GM23338 (cell line): ENCODE results near the gene CHN1. TPM values are rescaled to one million over a fixed set of nuclear protein-coding genes. Genes with fewer than 3 reads are reported as not detected.

Source experiments
- ATAC-seq: fragments of 200-7000 bp; cut with Tn5 transposase; 3 replicates; pipeline ENCODE4 v1.9.1; 2020
- DNase-seq: peaks from one replicate; pipeline ENCODE4 v3.0.0-alpha.2; 2015; ENCODE audit warnings: low spot score
- H2AFZ ChIP-seq: fragments of 200-600 bp; sonication (generic); 2 replicates; pipeline ENCODE4 v1.8.0; 2016; ENCODE audit warnings: antibody characterized with exemption, mild to moderate bottlenecking, moderate library complexity
- H3F3A ChIP-seq: fragments of 200-600 bp; sonication (generic); replicated peaks from 2 replicates; pipeline ENCODE4 v1.8.0; 2017; ENCODE audit warnings: antibody characterized with exemption, mixed run types, low read depth
- H3K27ac ChIP-seq: fragments of 200-600 bp; sonication (generic); 2 replicates; pipeline ENCODE4 v1.6.1; 2016; ENCODE audit warnings: low read depth
- H3K27me3 ChIP-seq: fragments of 200-600 bp; sonication (generic); 2 replicates; pipeline ENCODE4 v1.8.0; 2016; ENCODE audit warnings: mild to moderate bottlenecking, mixed run types, moderate library complexity; ENCODE audit not compliant: insufficient read depth
- H3K36me3 ChIP-seq: fragments of 200-600 bp; sonication (generic); 2 replicates; pipeline ENCODE4 v1.8.0; 2016; ENCODE audit warnings: mild to moderate bottlenecking; ENCODE audit not compliant: insufficient read depth
- H3K4me1 ChIP-seq: fragments of 200-600 bp; sonication (generic); 2 replicates; pipeline ENCODE4 v1.8.0; 2016; ENCODE audit warnings: mild to moderate bottlenecking, moderate library complexity; ENCODE audit not compliant: insufficient read depth
- H3K4me2 ChIP-seq: fragments of 200-600 bp; sonication (generic); 2 replicates; pipeline ENCODE4 v1.7.1; 2017; ENCODE audit warnings: mixed run types
- H3K4me3 ChIP-seq: fragments of 200-600 bp; sonication (generic); 2 replicates; pipeline ENCODE4 v1.6.1; 2016; ENCODE audit warnings: mixed run types
- H3K79me2 ChIP-seq: fragments of 200-600 bp; sonication (generic); replicated peaks from 2 replicates; pipeline ENCODE4 v1.8.0; 2017; ENCODE audit warnings: mild to moderate bottlenecking; ENCODE audit not compliant: insufficient read depth
- H3K9me2 ChIP-seq: fragments of 200-600 bp; sonication (generic); 2 replicates; pipeline ENCODE4 v1.8.0; 2017; ENCODE audit not compliant: insufficient read depth
- H4K20me1 ChIP-seq: fragments of 200-600 bp; sonication (generic); replicated peaks from 2 replicates; pipeline ENCODE4 v1.8.0; 2017; ENCODE audit warnings: mild to moderate bottlenecking; ENCODE audit not compliant: insufficient read depth
- H3K27ac Mint-ChIP-seq: 2 replicates; pipeline ENCODE4 v1.8.0; 2020; ENCODE audit warnings: inconsistent platforms, mild to moderate bottlenecking, moderate library complexity, mixed read lengths
- H3K27me3 Mint-ChIP-seq: 3 replicates; pipeline ENCODE4 v1.8.0; 2022; ENCODE audit warnings: low read depth, mild to moderate bottlenecking, moderate library complexity, mixed read lengths, inconsistent platforms; ENCODE audit not compliant: insufficient read depth, poor library complexity
- H3K36me3 Mint-ChIP-seq: 3 replicates; pipeline ENCODE4 v1.8.0; 2021; ENCODE audit warnings: low read depth, mild to moderate bottlenecking, inconsistent platforms, moderate library complexity, mixed read lengths
- H3K4me1 Mint-ChIP-seq: 3 replicates; pipeline ENCODE4 v1.8.0; 2020; ENCODE audit warnings: mild to moderate bottlenecking, inconsistent platforms, mixed read lengths
- H3K4me3 Mint-ChIP-seq: 3 replicates; pipeline ENCODE4 v1.8.0; 2021; ENCODE audit warnings: moderate library complexity, mild to moderate bottlenecking, inconsistent platforms, mixed read lengths
- H3K9me3 Mint-ChIP-seq: 3 replicates; pipeline ENCODE4 v1.8.0; 2020; ENCODE audit warnings: moderate library complexity, mild to moderate bottlenecking, inconsistent platforms, mixed read lengths
- EZH2 ChIP-seq: fragments of 200-600 bp; sonication (generic); IDR thresholded peaks from one replicate; pipeline ENCODE4 v1.8.0; 2017; ENCODE audit warnings: antibody characterized with exemption, mild to moderate bottlenecking, low read depth; ENCODE audit not compliant: unreplicated experiment
- EZH2phosphoT487 ChIP-seq: fragments of 200-600 bp; sonication (generic); IDR thresholded peaks from one replicate; pipeline ENCODE4 v1.8.1; 2018; ENCODE audit warnings: antibody characterized with exemption; ENCODE audit not compliant: unreplicated experiment
- NANOG ChIP-seq: IDR thresholded peaks from 2 replicates; pipeline ENCODE4 v1.6.1; 2016; ENCODE audit warnings: antibody characterized with exemption, borderline replicate concordance
- STAT1 ChIP-seq: IDR thresholded peaks from one replicate; pipeline ENCODE4 v1.6.1; 2016; ENCODE audit warnings: antibody characterized with exemption; ENCODE audit not compliant: unreplicated experiment
- ZNF114 ChIP-seq: fragments of 250-450 bp; sonication (Bioruptor Pico); IDR thresholded peaks from 2 replicates; pipeline ENCODE4 v1.5.0; 2020; ENCODE audit warnings: mild to moderate bottlenecking, moderate library complexity
- ZNF331 ChIP-seq: fragments of 250-450 bp; sonication (Bioruptor Pico); IDR thresholded peaks from 2 replicates; pipeline ENCODE4 v1.5.0; 2020; ENCODE audit warnings: low read depth, mild to moderate bottlenecking, moderate library complexity
- polyA plus RNA-seq: library from polyadenylated mRNA; unstranded; fragments of >200 nt; fragmentation: Nextera tagmentation; extraction: Ambion mirVana; gene quantifications from 2 replicates; pipeline ENCODE4 v1.2.1, GENCODE V29; 2016
- total RNA-seq: library from RNA; depleted of rRNA; stranded (reverse); fragments of >200 nt; shearing (Covaris generic); gene quantifications from 2 replicates; pipeline ENCODE4 v1.2.3, GENCODE V29; 2014
- TF ChIP-seq, protein P1 (sequence below): IDR thresholded peaks from 2 replicates; pipeline ENCODE4 v1.6.1; 2016; ENCODE audit warnings: antibody characterized with exemption
- TF ChIP-seq, protein P2 (sequence below): IDR thresholded peaks from one replicate; pipeline ENCODE4 v1.6.1; 2018; ENCODE audit warnings: antibody characterized with exemption; ENCODE audit not compliant: unreplicated experiment
- TF ChIP-seq, protein P3 (sequence below), 2 experiments: fragments of 200-600 bp in 1 of 2; sonication (generic) in 1 of 2; conservative IDR thresholded peaks; 2 replicates each; pipeline versions ENCODE4 v1.5.1 to v1.6.1; 2016 to 2017; ENCODE audit warnings: antibody characterized with exemption in 2 of 2, low read depth in 2 of 2, mild to moderate bottlenecking in 2 of 2, moderate library complexity in 1 of 2

The CHN1 gene
- total and polyA plus RNA-seq, 2 experiments from 2014 or later = 28.1 to 36.5 TPM

DNA sequence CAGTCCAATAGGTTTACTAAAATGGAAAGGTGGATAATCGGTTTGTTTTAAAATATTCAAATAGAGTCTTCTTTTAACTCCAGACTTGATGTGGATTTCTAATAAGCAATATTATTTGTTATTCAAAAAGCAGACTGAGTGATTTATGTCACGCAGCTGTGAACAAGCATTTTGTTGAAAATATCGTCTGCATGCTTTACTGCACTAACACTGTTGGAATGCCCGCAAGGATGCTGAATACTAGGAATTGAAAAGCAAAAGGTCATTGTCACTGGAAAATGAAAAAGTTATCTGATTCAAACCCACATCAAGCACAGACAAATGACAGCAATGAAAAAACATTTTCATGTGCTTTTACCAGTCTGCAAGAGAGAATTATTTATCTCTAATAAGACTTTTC, 31.1 kb downstream of the CHN1 start:
- H3K36me3 Mint-ChIP-seq = peaks cover 20% of the 10 kb centered on the region

More for the DNA sequence above, 31.1 kb downstream of the CHN1 start:
- Histone ChIP-seq H3K27ac (no peak overlapping the region), H3K4me1 (peaks cover 39% of the 10 kb centered on the region), H3K36me3 (no peaks in the 10 kb centered on the region), H3K27me3 (no peaks in the 10 kb centered on the region), H3K4me3 (no peak overlapping the region), H3F3A (no peaks in the 10 kb centered on the region), H3K4me2 (no peak overlapping the region), H2AFZ (no peak overlapping the region), H4K20me1 (no peaks in the 10 kb centered on the region), H3K9me2 (no peaks in the 10 kb centered on the region), H3K79me2 (peaks cover 100% of the 10 kb centered on the region)
- Mint-ChIP-seq H3K9me3 (no peaks in the 10 kb centered on the region), H3K27me3 (no peaks in the 10 kb centered on the region), H3K4me1 (peaks cover 48% of the 10 kb centered on the region), H3K27ac (no peak overlapping the region), H3K4me3 (no peak overlapping the region)
- DNase-seq (no peak), ATAC-seq (no peak)
- TF ChIP-seq ZNF114 (CRISPR knock-in tag) = no peak
- TF ChIP-seq, protein P1, sequence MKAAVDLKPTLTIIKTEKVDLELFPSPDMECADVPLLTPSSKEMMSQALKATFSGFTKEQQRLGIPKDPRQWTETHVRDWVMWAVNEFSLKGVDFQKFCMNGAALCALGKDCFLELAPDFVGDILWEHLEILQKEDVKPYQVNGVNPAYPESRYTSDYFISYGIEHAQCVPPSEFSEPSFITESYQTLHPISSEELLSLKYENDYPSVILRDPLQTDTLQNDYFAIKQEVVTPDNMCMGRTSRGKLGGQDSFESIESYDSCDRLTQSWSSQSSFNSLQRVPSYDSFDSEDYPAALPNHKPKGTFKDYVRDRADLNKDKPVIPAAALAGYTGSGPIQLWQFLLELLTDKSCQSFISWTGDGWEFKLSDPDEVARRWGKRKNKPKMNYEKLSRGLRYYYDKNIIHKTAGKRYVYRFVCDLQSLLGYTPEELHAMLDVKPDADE = no peak
- TF ChIP-seq, protein P2, sequence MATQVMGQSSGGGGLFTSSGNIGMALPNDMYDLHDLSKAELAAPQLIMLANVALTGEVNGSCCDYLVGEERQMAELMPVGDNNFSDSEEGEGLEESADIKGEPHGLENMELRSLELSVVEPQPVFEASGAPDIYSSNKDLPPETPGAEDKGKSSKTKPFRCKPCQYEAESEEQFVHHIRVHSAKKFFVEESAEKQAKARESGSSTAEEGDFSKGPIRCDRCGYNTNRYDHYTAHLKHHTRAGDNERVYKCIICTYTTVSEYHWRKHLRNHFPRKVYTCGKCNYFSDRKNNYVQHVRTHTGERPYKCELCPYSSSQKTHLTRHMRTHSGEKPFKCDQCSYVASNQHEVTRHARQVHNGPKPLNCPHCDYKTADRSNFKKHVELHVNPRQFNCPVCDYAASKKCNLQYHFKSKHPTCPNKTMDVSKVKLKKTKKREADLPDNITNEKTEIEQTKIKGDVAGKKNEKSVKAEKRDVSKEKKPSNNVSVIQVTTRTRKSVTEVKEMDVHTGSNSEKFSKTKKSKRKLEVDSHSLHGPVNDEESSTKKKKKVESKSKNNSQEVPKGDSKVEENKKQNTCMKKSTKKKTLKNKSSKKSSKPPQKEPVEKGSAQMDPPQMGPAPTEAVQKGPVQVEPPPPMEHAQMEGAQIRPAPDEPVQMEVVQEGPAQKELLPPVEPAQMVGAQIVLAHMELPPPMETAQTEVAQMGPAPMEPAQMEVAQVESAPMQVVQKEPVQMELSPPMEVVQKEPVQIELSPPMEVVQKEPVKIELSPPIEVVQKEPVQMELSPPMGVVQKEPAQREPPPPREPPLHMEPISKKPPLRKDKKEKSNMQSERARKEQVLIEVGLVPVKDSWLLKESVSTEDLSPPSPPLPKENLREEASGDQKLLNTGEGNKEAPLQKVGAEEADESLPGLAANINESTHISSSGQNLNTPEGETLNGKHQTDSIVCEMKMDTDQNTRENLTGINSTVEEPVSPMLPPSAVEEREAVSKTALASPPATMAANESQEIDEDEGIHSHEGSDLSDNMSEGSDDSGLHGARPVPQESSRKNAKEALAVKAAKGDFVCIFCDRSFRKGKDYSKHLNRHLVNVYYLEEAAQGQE = no peak
- no peak for TF ChIP-seq ZNF331 (CRISPR knock-in tag)
- no peak for TF ChIP-seq EZH2
- TF ChIP-seq NANOG = no peak
- TF ChIP-seq EZH2phosphoT487 = no peak
- TF ChIP-seq, protein P3, sequence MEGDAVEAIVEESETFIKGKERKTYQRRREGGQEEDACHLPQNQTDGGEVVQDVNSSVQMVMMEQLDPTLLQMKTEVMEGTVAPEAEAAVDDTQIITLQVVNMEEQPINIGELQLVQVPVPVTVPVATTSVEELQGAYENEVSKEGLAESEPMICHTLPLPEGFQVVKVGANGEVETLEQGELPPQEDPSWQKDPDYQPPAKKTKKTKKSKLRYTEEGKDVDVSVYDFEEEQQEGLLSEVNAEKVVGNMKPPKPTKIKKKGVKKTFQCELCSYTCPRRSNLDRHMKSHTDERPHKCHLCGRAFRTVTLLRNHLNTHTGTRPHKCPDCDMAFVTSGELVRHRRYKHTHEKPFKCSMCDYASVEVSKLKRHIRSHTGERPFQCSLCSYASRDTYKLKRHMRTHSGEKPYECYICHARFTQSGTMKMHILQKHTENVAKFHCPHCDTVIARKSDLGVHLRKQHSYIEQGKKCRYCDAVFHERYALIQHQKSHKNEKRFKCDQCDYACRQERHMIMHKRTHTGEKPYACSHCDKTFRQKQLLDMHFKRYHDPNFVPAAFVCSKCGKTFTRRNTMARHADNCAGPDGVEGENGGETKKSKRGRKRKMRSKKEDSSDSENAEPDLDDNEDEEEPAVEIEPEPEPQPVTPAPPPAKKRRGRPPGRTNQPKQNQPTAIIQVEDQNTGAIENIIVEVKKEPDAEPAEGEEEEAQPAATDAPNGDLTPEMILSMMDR (conservative IDR thresholded peaks at IDR 0.05; ENCODE audit: low read depth in 2 of 2) = no peak
- no peak for TF ChIP-seq STAT1
